ENCODE results near the gene TUBGCP3.

GRCh38 chr13:112614835-112615234 is 26.9 kb upstream of the TUBGCP3 start:
- no peak for TF ChIP-seq CTCF (conservative IDR thresholded peaks at IDR 0.05 in 1 of 2, IDR thresholded peaks at IDR 0.05 in 1 of 2; ENCODE audit: extremely low read depth in 1 of 2, insufficient read depth in 1 of 2, low read depth in 1 of 2, low read length in 2 of 2)
- no peak for TF ChIP-seq EZH2 (IDR thresholded peaks at IDR 0.05; ENCODE audit: borderline replicate concordance, low read length)
